SJSA1 (cell line): ENCODE results near the gene CACNA2D3. TPM values are rescaled to one million over a fixed set of nuclear protein-coding genes. Genes with fewer than 3 reads are reported as not detected.

Experiments used
- DNase-seq, 2 experiments: peaks; one replicate each; pipeline ENCODE4 v3.0.0-alpha.2; 2015 to 2020; ENCODE audit warnings: low spot score in 2 of 2, low read depth in 1 of 2
- H3K27ac ChIP-seq: fragments of 250-450 bp; sonication (Bioruptor Pico); 2 replicates; pipeline ENCODE4 v1.5.1; 2020; ENCODE audit warnings: mild to moderate bottlenecking, moderate library complexity
- H3K27me3 ChIP-seq: fragments of 250-450 bp; sonication (Bioruptor Pico); replicated peaks from 2 replicates; pipeline ENCODE4 v1.5.1; 2020; ENCODE audit warnings: mild to moderate bottlenecking, moderate library complexity
- H3K36me3 ChIP-seq: fragments of 250-450 bp; sonication (Bioruptor Pico); 2 replicates; pipeline ENCODE4 v1.5.1; 2020; ENCODE audit warnings: mild to moderate bottlenecking
- H3K4me1 ChIP-seq: fragments of 250-450 bp; sonication (Bioruptor Pico); replicated peaks from 2 replicates; pipeline ENCODE4 v1.6.1; 2021; ENCODE audit warnings: mild to moderate bottlenecking
- H3K4me3 ChIP-seq: fragments of 250-450 bp; sonication (Bioruptor Pico); 2 replicates; pipeline ENCODE4 v1.5.1; 2020; ENCODE audit warnings: mild to moderate bottlenecking
- H3K9me3 ChIP-seq: fragments of 250-450 bp; sonication (Bioruptor Pico); replicated peaks from 2 replicates; pipeline ENCODE4 v1.5.1; 2020; ENCODE audit warnings: mild to moderate bottlenecking
- total RNA-seq: library from RNA; depleted of rRNA; stranded (reverse); fragments of >200 nt; shearing (Covaris generic); gene quantifications from 2 replicates; pipeline ENCODE4 v1.2.3, GENCODE V29; 2014

CACNA2D3 gene
- total RNA-seq, 1 experiment from 2014 or later: not detected

GRCh38 chr3:54305409-54306099 lies 183.2 kb downstream of the CACNA2D3 start:
- H3K9me3 ChIP-seq: no peaks in the 10 kb centered on the region
- no peak overlapping the region for H3K27ac ChIP-seq
- H3K4me3 ChIP-seq: no peak overlapping the region
- H3K4me1 ChIP-seq: no peaks in the 10 kb centered on the region
- H3K36me3 ChIP-seq: no peaks in the 10 kb centered on the region
- H3K27me3 ChIP-seq: no peaks in the 10 kb centered on the region
- no peak for DNase-seq

GRCh38 chr3:54307566-54308180 lies 185.3 kb downstream of the CACNA2D3 start:
- Histone ChIP-seq H3K4me1 (no peaks in the 10 kb centered on the region), H3K27me3 (no peaks in the 10 kb centered on the region), H3K9me3 (no peaks in the 10 kb centered on the region), H3K36me3 (no peaks in the 10 kb centered on the region), H3K4me3 (no peak overlapping the region), H3K27ac (no peak overlapping the region)
- no peak for DNase-seq

DNA sequence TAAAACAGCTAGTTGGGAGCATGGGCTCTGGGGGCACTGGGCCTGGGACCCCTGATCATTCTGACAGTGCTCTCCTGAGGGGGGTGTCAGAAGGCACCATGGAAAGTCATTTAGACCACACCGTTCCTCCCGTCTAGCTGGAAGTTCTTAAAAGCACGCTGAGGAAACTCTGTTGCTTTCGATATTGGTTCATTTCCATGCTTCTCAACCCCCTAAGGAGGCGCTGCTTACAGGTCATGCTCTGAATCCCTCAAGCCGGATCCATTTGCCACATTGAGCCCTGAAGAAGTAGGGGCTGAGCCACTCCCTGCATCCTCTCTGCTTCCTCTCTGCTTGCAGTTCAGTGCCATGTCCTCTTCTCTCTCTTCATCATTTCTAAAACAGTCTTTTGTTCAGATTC lies 187.2 kb downstream of the CACNA2D3 start:
- H3K9me3 ChIP-seq: no peaks in the 10 kb centered on the region
- H3K4me1 ChIP-seq: no peaks in the 10 kb centered on the region
- H3K36me3 ChIP-seq: no peaks in the 10 kb centered on the region
- DNase-seq: no peak
- H3K27me3 ChIP-seq: no peaks in the 10 kb centered on the region
- H3K4me3 ChIP-seq: no peak overlapping the region
- H3K27ac ChIP-seq: no peak overlapping the region

DNA sequence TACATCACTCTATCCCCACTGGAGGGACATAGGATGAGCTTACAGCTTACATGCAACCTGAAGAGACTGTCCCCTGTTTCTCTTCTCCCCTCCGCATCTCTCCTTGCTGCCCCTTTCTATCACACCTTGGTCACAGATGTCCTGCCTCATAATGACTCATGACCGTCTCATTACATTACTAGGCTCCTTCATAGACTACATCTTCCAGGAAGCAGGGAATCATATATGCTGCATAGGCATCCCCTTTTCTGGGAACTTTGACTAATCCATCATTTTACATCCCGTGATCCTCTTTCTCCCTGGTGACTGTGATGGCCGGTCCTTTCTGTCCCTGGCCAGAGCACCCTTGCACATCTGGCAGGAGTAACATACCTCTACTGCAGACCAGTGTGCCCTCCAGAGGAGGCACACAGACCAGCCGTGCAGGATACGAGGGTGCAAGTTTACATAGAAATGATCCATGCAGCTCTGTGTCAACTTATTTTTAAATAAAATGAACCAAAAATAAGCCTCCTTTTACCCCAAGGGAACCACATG lies 188.9 kb downstream of the CACNA2D3 start:
- DNase-seq: no peak
- no peaks in the 10 kb centered on the region for H3K9me3 ChIP-seq
- no peak overlapping the region for H3K27ac ChIP-seq
- no peak overlapping the region for H3K4me3 ChIP-seq
- no peaks in the 10 kb centered on the region for H3K36me3 ChIP-seq
- no peaks in the 10 kb centered on the region for H3K27me3 ChIP-seq
- H3K4me1 ChIP-seq: no peaks in the 10 kb centered on the region

- Histone ChIP-seq H3K4me3 (no peak overlapping the region), H3K9me3 (no peaks in the 10 kb centered on the region), H3K27ac (no peak overlapping the region), H3K36me3 (no peaks in the 10 kb centered on the region), H3K4me1 (no peaks in the 10 kb centered on the region), H3K27me3 (no peaks in the 10 kb centered on the region)
- DNase-seq: no peak
Observed at GRCh38 chr3:54312156-54312899, 190.0 kb downstream of the CACNA2D3 start.

GRCh38 chr3:54313418-54313817 lies 191.1 kb downstream of the CACNA2D3 start:
- H3K9me3 ChIP-seq: no peaks in the 10 kb centered on the region
- DNase-seq: no peak
- no peak overlapping the region for H3K4me3 ChIP-seq
- no peak overlapping the region for H3K27ac ChIP-seq
- no peaks in the 10 kb centered on the region for H3K36me3 ChIP-seq
- H3K4me1 ChIP-seq: no peaks in the 10 kb centered on the region
- no peaks in the 10 kb centered on the region for H3K27me3 ChIP-seq

GRCh38 chr3:54321520-54321919 lies 199.2 kb downstream of the CACNA2D3 start:
- H3K27ac ChIP-seq: no peak overlapping the region
- H3K9me3 ChIP-seq: no peaks in the 10 kb centered on the region
- H3K36me3 ChIP-seq: no peaks in the 10 kb centered on the region
- H3K27me3 ChIP-seq: no peaks in the 10 kb centered on the region
- DNase-seq: no peak
- no peak overlapping the region for H3K4me3 ChIP-seq
- H3K4me1 ChIP-seq: no peaks in the 10 kb centered on the region

- H3K4me1 ChIP-seq: no peaks in the 10 kb centered on the region
- H3K4me3 ChIP-seq: no peak overlapping the region
- H3K36me3 ChIP-seq: no peaks in the 10 kb centered on the region
- H3K27ac ChIP-seq: no peak overlapping the region
- H3K9me3 ChIP-seq: no peaks in the 10 kb centered on the region
- DNase-seq: no peak
- no peaks in the 10 kb centered on the region for H3K27me3 ChIP-seq
Observed at GRCh38 chr3:54322354-54322753, 200.0 kb downstream of the CACNA2D3 start.

GRCh38 chr3:54324103-54324502 lies 201.8 kb downstream of the CACNA2D3 start:
- Histone ChIP-seq H3K27ac (no peak overlapping the region), H3K4me1 (no peaks in the 10 kb centered on the region), H3K36me3 (no peaks in the 10 kb centered on the region), H3K4me3 (no peak overlapping the region), H3K9me3 (no peaks in the 10 kb centered on the region), H3K27me3 (no peaks in the 10 kb centered on the region)
- DNase-seq: no peak

DNA sequence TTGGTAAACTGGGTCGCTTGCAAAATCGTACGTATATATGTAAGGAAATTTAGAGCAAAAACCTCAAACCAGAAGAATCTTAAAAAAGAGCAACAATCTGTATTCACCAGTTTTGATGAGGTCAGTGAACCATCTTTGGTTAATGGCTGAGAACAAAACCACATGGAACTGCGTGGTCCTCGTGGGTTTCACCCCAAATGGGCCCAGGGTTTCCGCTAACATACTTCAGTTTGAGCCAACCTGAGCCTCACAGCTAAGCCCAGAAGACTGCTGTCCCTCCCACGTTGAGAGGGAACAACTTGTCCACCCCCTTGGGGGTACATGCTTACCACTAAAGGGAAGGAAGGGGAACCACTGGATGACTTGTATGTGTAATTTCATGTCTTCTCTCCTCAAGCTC lies 204.6 kb downstream of the CACNA2D3 start:
- Histone ChIP-seq H3K27ac (no peak overlapping the region), H3K9me3 (no peaks in the 10 kb centered on the region), H3K27me3 (no peaks in the 10 kb centered on the region), H3K4me3 (no peak overlapping the region), H3K36me3 (no peaks in the 10 kb centered on the region), H3K4me1 (no peaks in the 10 kb centered on the region)
- DNase-seq: no peak

- H3K4me1 ChIP-seq: no peaks in the 10 kb centered on the region
- H3K27me3 ChIP-seq: no peaks in the 10 kb centered on the region; the same call in 1 of the 2 replicates
- no peak overlapping the region for H3K4me3 ChIP-seq
- H3K36me3 ChIP-seq: no peaks in the 10 kb centered on the region
- no peak overlapping the region for H3K27ac ChIP-seq
- DNase-seq: no peak
- H3K9me3 ChIP-seq: no peaks in the 10 kb centered on the region
Observed at GRCh38 chr3:54331341-54331740, 209.0 kb downstream of the CACNA2D3 start.

GRCh38 chr3:54337846-54338245 lies 215.5 kb downstream of the CACNA2D3 start:
- no peak for DNase-seq
- Histone ChIP-seq H3K4me1 (no peaks in the 10 kb centered on the region), H3K9me3 (no peaks in the 10 kb centered on the region), H3K27me3 (no peaks in the 10 kb centered on the region), H3K36me3 (no peaks in the 10 kb centered on the region), H3K27ac (no peak overlapping the region), H3K4me3 (no peak overlapping the region)

- H3K27me3 ChIP-seq: no peaks in the 10 kb centered on the region
- no peak overlapping the region for H3K27ac ChIP-seq
- no peaks in the 10 kb centered on the region for H3K4me1 ChIP-seq
- H3K36me3 ChIP-seq: no peaks in the 10 kb centered on the region
- DNase-seq: no peak
- H3K9me3 ChIP-seq: no peaks in the 10 kb centered on the region
- H3K4me3 ChIP-seq: no peak overlapping the region
Observed at GRCh38 chr3:54339608-54340007, 217.3 kb downstream of the CACNA2D3 start.

GRCh38 chr3:54341811-54342210 lies 219.5 kb downstream of the CACNA2D3 start:
- Histone ChIP-seq H3K9me3 (no peaks in the 10 kb centered on the region), H3K4me1 (no peaks in the 10 kb centered on the region), H3K27me3 (no peaks in the 10 kb centered on the region), H3K4me3 (no peak overlapping the region), H3K27ac (no peak overlapping the region), H3K36me3 (no peaks in the 10 kb centered on the region)
- DNase-seq: no peak
